PFSK-1 (cell line): ENCODE measurements around the gene ATOH7.

Experiments
- FOXP2 ChIP-seq: optimal IDR thresholded peaks from 2 replicates; pipeline ENCODE3; 2011; ENCODE audit warnings: borderline replicate concordance, control low read depth, inconsistent platforms; ENCODE audit not compliant: insufficient read depth; ENCODE audit errors: extremely low read length, extremely low read depth
- POLR2AphosphoS5 ChIP-seq: IDR thresholded peaks from 2 replicates; pipeline ENCODE4 v1.6.1; 2012; ENCODE audit warnings: low read depth, mild to moderate bottlenecking, control low read depth, low read length, moderate library complexity
- REST ChIP-seq, 2 experiments: IDR thresholded peaks; 2 replicates each; pipeline versions ENCODE4 v1.6.1 to v1.8.0; 2011 to 2012; ENCODE audit warnings: low read depth in 2 of 2, low read length in 2 of 2, control low read depth in 1 of 2, inconsistent platforms in 1 of 2, mild to moderate bottlenecking in 1 of 2, moderate library complexity in 1 of 2; ENCODE audit not compliant: insufficient read depth in 1 of 2
- SIN3A ChIP-seq: IDR thresholded peaks from 2 replicates; pipeline ENCODE4 v1.6.1; 2012; ENCODE audit warnings: mild to moderate bottlenecking, low read length, moderate library complexity, borderline replicate concordance; ENCODE audit not compliant: insufficient read depth
- TAF1 ChIP-seq: IDR thresholded peaks from 2 replicates; pipeline ENCODE4 v1.6.1; 2012; ENCODE audit warnings: low read length, control low read depth, borderline replicate concordance; ENCODE audit not compliant: insufficient read depth

- TF ChIP-seq SIN3A: no peak
- no peak for TF ChIP-seq FOXP2
- TF ChIP-seq POLR2AphosphoS5: no peak
- TF ChIP-seq REST (IDR thresholded peaks at IDR 0.05; ENCODE audit: insufficient read depth in 1 of 2, low read depth in 2 of 2, low read length in 2 of 2): no peak
- TF ChIP-seq TAF1: no peak
These were observed 47.4 kb downstream of the ATOH7 start for GRCh38 chr10:68184546-68184945.
